ENCODE data around the gene RPS6KA4.
"Not testable (repeated sequence)": the region's sequence is repeated elsewhere in the genome, so short reads cannot be mapped to it uniquely, and the experiment has no call there.

Gene RPS6KA4

DNA sequence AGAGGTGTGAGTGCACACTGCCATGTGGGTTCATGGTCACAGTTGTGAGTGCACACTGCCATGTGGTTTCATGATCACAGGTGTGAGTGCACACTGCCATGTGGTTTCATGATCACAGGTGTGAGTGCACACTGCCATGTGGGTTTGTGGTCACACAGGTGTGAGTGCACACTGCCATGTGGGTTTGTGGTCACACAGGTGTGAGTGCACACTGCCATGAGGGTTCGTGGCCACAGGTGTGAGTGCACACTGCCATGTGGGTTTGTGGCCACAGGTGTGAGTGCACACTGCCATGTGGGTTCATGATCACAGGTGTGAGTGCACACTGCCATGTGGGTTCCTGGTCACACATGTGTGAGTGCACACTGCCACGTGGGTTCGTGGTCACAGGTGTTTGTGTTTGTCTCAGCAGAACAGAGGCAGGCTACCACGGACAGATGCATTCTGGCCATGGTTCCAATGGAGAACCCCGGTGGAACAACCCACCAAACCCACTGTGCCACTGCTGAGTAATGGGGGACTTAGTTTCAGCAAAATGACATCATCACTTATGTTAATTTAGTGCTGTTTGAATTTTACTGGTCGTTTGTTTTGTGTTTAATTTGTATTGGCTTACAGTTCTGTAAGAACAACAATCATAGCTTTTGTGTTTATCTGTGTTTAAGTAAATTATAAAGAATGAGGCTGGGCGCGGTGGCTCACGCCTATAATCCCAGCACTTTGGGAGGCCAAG lies 57.2 kb downstream of the RPS6KA4 start:
- H3K27ac ChIP-seq = no peak overlapping the region

DNA sequence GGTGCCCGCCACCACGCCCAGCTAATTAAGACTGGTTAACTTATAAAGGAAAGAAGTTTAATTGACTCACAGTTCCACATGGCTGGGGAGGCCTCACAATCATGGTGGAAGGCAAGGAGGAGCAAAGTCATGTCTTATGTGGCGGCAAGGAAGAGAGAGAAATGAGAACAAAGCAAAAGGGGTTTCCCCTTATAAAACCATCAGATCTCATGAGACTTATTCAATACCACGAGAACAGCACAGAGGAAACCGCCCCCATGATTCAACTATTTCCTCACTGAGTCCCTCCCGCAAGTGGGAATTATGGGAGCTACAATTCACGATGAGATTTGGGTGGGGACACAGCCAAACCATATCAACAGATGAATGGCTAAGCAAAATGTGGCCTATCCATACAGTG lies 59.3 kb downstream of the RPS6KA4 start:
- H3K4me3 ChIP-seq (ENCODE audit: low read depth, low read length); DNase-seq; H3K27me3 ChIP-seq (replicated peaks); H3K36me3 ChIP-seq (replicated peaks); in situ Hi-C loops (cut with HindIII; ENCODE audit: low pct_ligation_motif_present, low sequenced_read_pairs); H3K27ac ChIP-seq: not testable (repeated sequence)

More for the DNA sequence above, 57.2 kb downstream of the RPS6KA4 start:
- no peaks in the 10 kb centered on the region for H3K36me3 ChIP-seq (replicated peaks)
- in situ Hi-C loops (cut with HindIII; ENCODE audit: low pct_ligation_motif_present, low sequenced_read_pairs) = no loop called here
- TF ChIP-seq, protein P1, sequence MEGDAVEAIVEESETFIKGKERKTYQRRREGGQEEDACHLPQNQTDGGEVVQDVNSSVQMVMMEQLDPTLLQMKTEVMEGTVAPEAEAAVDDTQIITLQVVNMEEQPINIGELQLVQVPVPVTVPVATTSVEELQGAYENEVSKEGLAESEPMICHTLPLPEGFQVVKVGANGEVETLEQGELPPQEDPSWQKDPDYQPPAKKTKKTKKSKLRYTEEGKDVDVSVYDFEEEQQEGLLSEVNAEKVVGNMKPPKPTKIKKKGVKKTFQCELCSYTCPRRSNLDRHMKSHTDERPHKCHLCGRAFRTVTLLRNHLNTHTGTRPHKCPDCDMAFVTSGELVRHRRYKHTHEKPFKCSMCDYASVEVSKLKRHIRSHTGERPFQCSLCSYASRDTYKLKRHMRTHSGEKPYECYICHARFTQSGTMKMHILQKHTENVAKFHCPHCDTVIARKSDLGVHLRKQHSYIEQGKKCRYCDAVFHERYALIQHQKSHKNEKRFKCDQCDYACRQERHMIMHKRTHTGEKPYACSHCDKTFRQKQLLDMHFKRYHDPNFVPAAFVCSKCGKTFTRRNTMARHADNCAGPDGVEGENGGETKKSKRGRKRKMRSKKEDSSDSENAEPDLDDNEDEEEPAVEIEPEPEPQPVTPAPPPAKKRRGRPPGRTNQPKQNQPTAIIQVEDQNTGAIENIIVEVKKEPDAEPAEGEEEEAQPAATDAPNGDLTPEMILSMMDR (IDR thresholded peaks at IDR 0.05; ENCODE audit: low read depth, low read length, missing control alignments) = no peak
- H3K27me3 ChIP-seq (replicated peaks) = no peaks in the 10 kb centered on the region
- no peak for DNase-seq
- no peak overlapping the region for H3K4me3 ChIP-seq (ENCODE audit: low read depth, low read length)

DNA sequence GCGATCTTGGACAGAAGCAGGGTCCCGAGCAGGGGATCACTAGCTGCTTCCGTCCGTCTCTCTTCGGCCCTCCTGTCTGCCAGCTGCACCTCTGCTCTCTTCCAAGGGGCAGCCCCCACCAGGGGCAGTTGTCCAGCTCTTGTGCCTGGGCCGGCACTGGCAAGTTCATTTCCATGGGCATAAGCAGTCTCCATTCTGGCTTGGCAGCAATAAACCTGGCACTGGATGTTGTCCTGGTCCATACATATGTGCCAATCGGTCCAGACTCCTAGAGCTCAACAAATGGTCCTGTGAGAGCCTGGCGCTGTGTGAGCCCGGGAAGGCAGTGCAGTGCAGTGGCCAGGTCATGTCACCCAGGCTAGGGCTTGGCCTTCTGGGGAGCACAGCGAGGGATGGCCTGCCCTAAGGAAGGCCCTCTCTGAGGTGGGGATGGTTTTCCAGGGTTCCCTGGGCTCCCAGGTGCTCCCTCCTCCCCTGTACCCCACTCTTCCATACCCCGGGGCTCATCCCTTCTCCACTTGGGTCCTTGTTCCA lies 60.4 kb downstream of the RPS6KA4 start:
- no peaks in the 10 kb centered on the region for H3K36me3 ChIP-seq (replicated peaks)
- TF ChIP-seq, protein P1 (IDR thresholded peaks at IDR 0.05; ENCODE audit: low read depth, low read length, missing control alignments) = no peak
- H3K27me3 ChIP-seq (replicated peaks) = no peaks in the 10 kb centered on the region
- in situ Hi-C loops (cut with HindIII; ENCODE audit: low pct_ligation_motif_present, low sequenced_read_pairs) = no loop called here
- no peak for DNase-seq
- no peak overlapping the region for H3K27ac ChIP-seq
- no peak overlapping the region for H3K4me3 ChIP-seq (ENCODE audit: low read depth, low read length)

DNA sequence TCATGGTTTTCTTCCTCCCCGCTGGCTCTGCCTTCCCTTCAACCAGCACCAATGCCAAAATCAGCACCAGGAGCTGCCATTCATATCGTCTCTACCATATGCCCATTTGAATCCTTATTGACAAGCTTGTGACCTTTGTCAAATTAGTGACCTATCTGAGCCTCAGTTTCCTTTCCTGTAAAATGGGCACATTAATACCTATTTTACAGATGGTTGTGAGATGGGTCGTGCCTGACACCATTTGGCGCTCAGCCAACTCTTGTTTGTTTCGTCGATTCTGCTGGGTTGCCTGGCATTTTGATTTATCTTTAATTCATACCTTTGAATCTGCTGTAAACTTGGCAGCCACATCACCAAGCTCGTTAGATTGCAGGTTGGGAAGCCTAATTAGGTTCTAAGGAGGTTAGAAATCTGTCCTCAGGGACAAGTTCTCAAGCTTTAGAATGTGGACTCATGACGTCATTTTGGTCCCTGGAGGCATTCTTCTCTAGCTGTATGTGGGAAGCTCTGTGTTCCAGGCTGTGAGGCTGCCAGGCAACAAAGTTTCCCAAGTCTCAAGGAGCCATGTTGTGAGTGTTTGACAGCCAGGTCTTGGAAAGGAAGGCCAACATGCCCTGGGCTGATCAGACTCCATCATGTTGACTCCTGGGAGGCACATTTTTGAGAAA lies 61.0 kb downstream of the RPS6KA4 start:
- TF ChIP-seq, protein P1 (IDR thresholded peaks at IDR 0.05; ENCODE audit: low read depth, low read length, missing control alignments) = no peak
- H3K4me3 ChIP-seq (ENCODE audit: low read depth, low read length) = no peak overlapping the region
- DNase-seq = peak; percentile 88
- H3K27ac ChIP-seq = no peak overlapping the region
- in situ Hi-C loops (cut with HindIII; ENCODE audit: low pct_ligation_motif_present, low sequenced_read_pairs) = no loop called here
- H3K36me3 ChIP-seq (replicated peaks) = no peaks in the 10 kb centered on the region
- H3K27me3 ChIP-seq (replicated peaks) = no peaks in the 10 kb centered on the region
